Measurements from ENCODE around the gene MAML3.

MAML3 gene

GRCh38 chr4:140047786-140048185 is 106.2 kb downstream of the MAML3 start:
- no peak for DNase-seq (ENCODE audit: low read depth in 3 of 3, low spot score in 1 of 3)

- DNase-seq (ENCODE audit: low read depth in 3 of 3, low spot score in 1 of 3): no peak
Measured at GRCh38 chr4:140047017-140047640, 106.9 kb downstream of the MAML3 start.

- no peak for DNase-seq (ENCODE audit: low read depth in 3 of 3, low spot score in 1 of 3)
Measured at GRCh38 chr4:140046543-140046942, 107.4 kb downstream of the MAML3 start.

GRCh38 chr4:140046016-140046415 is 108.0 kb downstream of the MAML3 start:
- no peak for DNase-seq (ENCODE audit: low read depth in 3 of 3, low spot score in 1 of 3)

- DNase-seq (ENCODE audit: low read depth in 3 of 3, low spot score in 1 of 3): no peak
Measured at GRCh38 chr4:140044337-140044902, 109.6 kb downstream of the MAML3 start.

- DNase-seq (ENCODE audit: low read depth in 3 of 3, low spot score in 1 of 3): no peak
Measured at GRCh38 chr4:140042634-140043033, 111.3 kb downstream of the MAML3 start.

- no peak for DNase-seq (ENCODE audit: low read depth in 3 of 3, low spot score in 1 of 3)
Measured at GRCh38 chr4:140038031-140038533, 115.9 kb downstream of the MAML3 start.

GRCh38 chr4:140037353-140038030 is 116.5 kb downstream of the MAML3 start:
- DNase-seq (ENCODE audit: low read depth in 3 of 3, low spot score in 1 of 3): no peak

GRCh38 chr4:140031706-140032105 is 122.3 kb downstream of the MAML3 start:
- no peak for DNase-seq (ENCODE audit: low read depth in 3 of 3, low spot score in 1 of 3)

GRCh38 chr4:140031061-140031460 is 122.9 kb downstream of the MAML3 start:
- DNase-seq (ENCODE audit: low read depth in 3 of 3, low spot score in 1 of 3): no peak

GRCh38 chr4:140028676-140029517 is 125.1 kb downstream of the MAML3 start:
- no peak for DNase-seq (ENCODE audit: low read depth in 3 of 3, low spot score in 1 of 3)

GRCh38 chr4:140028101-140028500 is 125.9 kb downstream of the MAML3 start:
- DNase-seq (ENCODE audit: low read depth in 3 of 3, low spot score in 1 of 3): no peak

- no peak for DNase-seq (ENCODE audit: low read depth in 3 of 3, low spot score in 1 of 3)
Measured at GRCh38 chr4:140027101-140027500, 126.9 kb downstream of the MAML3 start.

GRCh38 chr4:140025470-140025869 is 128.5 kb downstream of the MAML3 start:
- no peak for DNase-seq (ENCODE audit: low read depth in 3 of 3, low spot score in 1 of 3)

GRCh38 chr4:140020457-140021361 is 133.3 kb downstream of the MAML3 start:
- no peak for DNase-seq (ENCODE audit: low read depth in 3 of 3, low spot score in 1 of 3)

- no peak for DNase-seq (ENCODE audit: low read depth in 3 of 3, low spot score in 1 of 3)
Measured at GRCh38 chr4:140019619-140020347, 134.2 kb downstream of the MAML3 start.

- DNase-seq (ENCODE audit: low read depth in 3 of 3, low spot score in 1 of 3): no peak
Measured at GRCh38 chr4:140018931-140019618, 134.9 kb downstream of the MAML3 start.

- DNase-seq (ENCODE audit: low read depth in 3 of 3, low spot score in 1 of 3): no peak
Measured at GRCh38 chr4:140014284-140014683, 139.7 kb downstream of the MAML3 start.
